ENCODE results near the gene EIF5.

DNA sequence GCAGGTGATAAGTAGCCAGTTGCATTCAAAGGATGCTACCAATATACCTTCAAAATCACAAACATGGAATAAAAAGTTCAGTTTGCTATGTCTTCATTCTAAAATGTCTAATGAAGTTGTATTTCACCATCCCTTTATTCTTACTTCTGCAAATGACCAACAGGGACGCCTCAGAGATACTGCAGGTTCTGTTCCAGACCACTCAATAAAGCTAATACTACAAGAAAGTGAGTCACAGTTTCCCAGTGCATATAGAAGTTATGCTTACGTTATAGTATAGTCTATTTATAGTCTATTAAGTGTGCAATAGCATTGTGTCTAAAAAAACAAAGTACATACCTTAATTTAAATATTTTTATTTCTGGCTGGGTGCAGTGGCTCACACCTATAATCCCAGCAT is 29.3 kb upstream of the EIF5 start:
- TF ChIP-seq, protein P1, sequence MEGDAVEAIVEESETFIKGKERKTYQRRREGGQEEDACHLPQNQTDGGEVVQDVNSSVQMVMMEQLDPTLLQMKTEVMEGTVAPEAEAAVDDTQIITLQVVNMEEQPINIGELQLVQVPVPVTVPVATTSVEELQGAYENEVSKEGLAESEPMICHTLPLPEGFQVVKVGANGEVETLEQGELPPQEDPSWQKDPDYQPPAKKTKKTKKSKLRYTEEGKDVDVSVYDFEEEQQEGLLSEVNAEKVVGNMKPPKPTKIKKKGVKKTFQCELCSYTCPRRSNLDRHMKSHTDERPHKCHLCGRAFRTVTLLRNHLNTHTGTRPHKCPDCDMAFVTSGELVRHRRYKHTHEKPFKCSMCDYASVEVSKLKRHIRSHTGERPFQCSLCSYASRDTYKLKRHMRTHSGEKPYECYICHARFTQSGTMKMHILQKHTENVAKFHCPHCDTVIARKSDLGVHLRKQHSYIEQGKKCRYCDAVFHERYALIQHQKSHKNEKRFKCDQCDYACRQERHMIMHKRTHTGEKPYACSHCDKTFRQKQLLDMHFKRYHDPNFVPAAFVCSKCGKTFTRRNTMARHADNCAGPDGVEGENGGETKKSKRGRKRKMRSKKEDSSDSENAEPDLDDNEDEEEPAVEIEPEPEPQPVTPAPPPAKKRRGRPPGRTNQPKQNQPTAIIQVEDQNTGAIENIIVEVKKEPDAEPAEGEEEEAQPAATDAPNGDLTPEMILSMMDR (optimal IDR thresholded peaks at IDR 0.05 in 1 of 3, IDR thresholded peaks at IDR 0.05 in 1 of 3, conservative IDR thresholded peaks at IDR 0.05 in 1 of 3; ENCODE audit: extremely low read depth in 1 of 3, insufficient read depth in 2 of 3, low read length in 3 of 3) = no peak
- no peak for TF ChIP-seq EZH2 (IDR thresholded peaks at IDR 0.05; ENCODE audit: low read length)

All from keratinocyte (primary cell).